ENCODE results near the gene PRPS2. TPM values are rescaled to one million over a fixed set of nuclear protein-coding genes. Genes with fewer than 3 reads are reported as not detected.

The PRPS2 gene
- total RNA-seq, 1 donor from 2014 or later: 54.0 TPM

DNA sequence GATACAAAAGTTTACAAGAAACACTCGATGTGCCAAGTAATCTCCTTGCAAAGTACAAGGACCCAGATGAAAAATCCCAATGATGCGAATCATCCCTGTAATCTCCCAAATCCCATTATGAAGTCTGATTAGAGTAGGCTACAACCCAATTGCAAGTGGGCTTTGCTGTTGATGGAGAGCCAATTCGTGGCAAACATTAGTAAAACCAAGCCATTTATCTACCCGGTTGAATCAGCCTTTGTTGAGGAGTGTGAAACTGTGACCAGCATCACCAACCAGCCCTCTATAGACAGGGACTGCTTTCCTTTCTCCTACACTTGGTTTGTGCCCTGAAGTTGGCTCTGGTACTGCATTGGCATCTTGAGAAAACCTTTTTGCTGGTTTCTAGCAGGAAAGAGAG, 1.2 kb upstream of the PRPS2 start:
- DNase-seq (ENCODE audit: low read depth): no peak
- no peak overlapping the region for H3K4me3 ChIP-seq (ENCODE audit: low read depth, low read length)
- TF ChIP-seq, protein P1, sequence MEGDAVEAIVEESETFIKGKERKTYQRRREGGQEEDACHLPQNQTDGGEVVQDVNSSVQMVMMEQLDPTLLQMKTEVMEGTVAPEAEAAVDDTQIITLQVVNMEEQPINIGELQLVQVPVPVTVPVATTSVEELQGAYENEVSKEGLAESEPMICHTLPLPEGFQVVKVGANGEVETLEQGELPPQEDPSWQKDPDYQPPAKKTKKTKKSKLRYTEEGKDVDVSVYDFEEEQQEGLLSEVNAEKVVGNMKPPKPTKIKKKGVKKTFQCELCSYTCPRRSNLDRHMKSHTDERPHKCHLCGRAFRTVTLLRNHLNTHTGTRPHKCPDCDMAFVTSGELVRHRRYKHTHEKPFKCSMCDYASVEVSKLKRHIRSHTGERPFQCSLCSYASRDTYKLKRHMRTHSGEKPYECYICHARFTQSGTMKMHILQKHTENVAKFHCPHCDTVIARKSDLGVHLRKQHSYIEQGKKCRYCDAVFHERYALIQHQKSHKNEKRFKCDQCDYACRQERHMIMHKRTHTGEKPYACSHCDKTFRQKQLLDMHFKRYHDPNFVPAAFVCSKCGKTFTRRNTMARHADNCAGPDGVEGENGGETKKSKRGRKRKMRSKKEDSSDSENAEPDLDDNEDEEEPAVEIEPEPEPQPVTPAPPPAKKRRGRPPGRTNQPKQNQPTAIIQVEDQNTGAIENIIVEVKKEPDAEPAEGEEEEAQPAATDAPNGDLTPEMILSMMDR (conservative IDR thresholded peaks at IDR 0.05; ENCODE audit: low read depth, low read length): no peak

DNA sequence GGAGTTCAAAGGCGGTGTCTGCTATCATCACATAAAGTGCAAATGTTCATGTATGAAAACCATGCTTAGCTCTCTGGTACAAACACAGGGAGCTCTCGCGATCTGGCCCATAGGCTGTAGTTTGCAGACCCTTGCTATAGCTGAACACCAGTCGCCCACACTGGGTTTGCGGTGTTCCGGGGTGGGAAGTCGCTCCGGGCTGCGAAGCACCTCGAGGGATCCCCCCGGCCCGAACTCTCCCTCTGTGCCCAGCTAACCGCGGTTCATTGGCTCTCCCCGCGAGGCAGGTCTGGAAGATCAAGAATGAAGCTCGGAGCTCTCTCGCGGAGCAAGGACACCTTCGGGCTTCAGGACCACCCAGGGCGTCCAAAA, 341 bp upstream of the PRPS2 start:
- no peak for DNase-seq (ENCODE audit: low read depth)
- TF ChIP-seq, protein P1 (conservative IDR thresholded peaks at IDR 0.05; ENCODE audit: low read depth, low read length): no peak
- peak overlapping the region; percentile 69 for H3K4me3 ChIP-seq (ENCODE audit: low read depth, low read length)

DNA sequence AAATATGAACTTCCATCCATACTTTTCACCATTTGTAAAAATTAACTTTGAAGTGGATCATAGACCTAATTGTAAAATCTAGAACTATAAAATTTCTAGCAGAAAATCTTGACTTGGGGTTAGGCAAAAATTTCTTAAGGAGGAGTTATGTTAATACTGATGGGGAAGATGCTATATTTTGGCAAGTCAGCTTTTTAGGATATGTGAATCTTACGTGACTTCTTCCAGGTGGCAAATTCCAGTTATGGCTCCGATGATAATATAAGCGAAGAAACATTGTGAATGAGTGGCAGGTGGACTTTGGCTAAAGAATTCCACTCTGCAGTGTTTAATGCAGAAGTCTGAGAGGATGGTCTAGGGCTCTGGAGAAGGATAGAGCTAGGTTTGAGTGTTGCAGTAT, 1.5 kb downstream of the PRPS2 start:
- no peak for DNase-seq (ENCODE audit: low read depth)
- TF ChIP-seq, protein P1 (conservative IDR thresholded peaks at IDR 0.05; ENCODE audit: low read depth, low read length): no peak
- H3K4me3 ChIP-seq (ENCODE audit: low read depth, low read length): no peak overlapping the region

DNA sequence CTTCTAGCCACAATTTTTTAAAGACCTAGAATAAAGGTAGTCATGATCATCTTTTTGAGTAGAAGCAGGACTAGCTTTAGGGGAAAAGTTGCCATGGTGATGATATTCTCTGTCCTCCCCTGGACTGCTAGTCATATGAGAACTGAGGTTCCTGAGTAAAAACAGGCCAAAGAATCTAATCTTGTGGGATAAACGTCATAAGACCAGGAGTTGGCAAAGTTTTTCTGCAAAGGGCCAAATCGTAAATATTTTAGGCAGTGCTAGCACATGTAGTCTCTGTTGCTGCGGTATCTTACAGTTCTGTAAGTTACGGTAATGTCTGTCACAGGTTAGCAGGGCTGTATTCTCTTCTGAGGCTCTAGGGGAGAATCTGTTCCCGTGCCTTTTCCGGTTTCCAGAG, 3.4 kb downstream of the PRPS2 start:
- no peak overlapping the region for H3K4me3 ChIP-seq (ENCODE audit: low read depth, low read length)
- TF ChIP-seq, protein P1 (conservative IDR thresholded peaks at IDR 0.05; ENCODE audit: low read depth, low read length): no peak
- no peak for DNase-seq (ENCODE audit: low read depth)

DNA sequence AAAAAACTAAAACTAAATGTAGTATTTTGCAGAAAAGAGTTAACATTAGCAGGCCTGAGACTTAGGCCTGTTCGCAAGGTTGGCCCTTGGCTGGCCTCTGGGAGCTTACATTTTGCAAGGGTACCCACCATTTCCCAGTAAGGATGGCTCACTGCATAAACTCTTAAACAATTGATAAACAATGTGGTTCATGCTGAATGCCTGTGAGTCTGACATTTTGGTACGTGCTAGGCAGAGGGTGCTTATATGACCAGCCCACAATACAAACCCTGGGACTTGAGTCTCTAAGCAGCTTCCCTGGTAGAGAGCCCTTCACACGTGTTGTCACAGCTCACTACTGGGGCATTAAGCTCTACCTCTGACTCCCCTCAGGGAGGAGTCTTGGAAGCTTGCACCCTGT, 7.4 kb downstream of the PRPS2 start:
- TF ChIP-seq, protein P1 (conservative IDR thresholded peaks at IDR 0.05; ENCODE audit: low read depth, low read length): no peak
- H3K4me3 ChIP-seq (ENCODE audit: low read depth, low read length): no peak overlapping the region
- no peak for DNase-seq (ENCODE audit: low read depth)

DNA sequence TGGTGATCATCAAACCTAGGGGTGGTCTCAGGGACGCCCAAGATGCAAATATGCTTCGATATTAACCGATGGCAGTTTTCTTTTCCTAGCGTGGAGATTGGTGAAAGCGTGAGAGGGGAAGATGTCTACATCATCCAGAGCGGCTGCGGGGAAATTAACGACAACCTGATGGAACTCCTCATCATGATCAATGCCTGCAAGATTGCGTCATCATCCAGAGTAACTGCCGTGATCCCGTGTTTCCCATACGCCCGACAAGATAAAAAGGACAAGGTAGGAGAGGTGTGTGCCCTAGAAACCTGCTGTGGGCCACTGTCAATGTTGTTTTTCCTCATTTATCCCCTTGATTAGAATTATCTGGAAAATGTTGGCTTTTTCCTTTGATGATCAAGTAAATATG, 7.9 kb downstream of the PRPS2 start:
- no peak for DNase-seq (ENCODE audit: low read depth)
- TF ChIP-seq, protein P1 (conservative IDR thresholded peaks at IDR 0.05; ENCODE audit: low read depth, low read length): no peak
- H3K4me3 ChIP-seq (ENCODE audit: low read depth, low read length): no peak overlapping the region

DNA sequence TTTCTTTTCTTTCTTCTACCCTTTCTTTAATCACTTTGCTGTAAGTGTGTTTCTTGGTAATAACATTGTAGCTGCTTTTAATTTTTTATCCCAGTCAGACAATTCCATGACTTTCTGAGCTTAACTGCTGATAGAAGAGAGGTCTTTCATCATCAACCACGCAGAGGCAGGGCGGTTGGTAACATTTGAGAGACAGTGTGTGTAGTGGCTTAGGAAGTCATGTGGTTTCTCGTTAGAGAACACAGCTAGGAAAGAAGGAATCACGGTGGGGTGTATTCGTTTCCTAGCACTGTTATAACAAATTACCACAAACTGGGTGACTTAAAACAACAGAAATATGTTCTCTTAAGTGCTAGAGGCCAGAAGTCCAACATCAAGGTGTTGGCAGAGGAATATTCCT, 11.5 kb downstream of the PRPS2 start:
- TF ChIP-seq, protein P1 (conservative IDR thresholded peaks at IDR 0.05; ENCODE audit: low read depth, low read length): no peak
- DNase-seq (ENCODE audit: low read depth): no peak
- no peak overlapping the region for H3K4me3 ChIP-seq (ENCODE audit: low read depth, low read length)
